Astrocyte of the spinal cord (primary cell): ENCODE data around the gene MYL11.
A peak's percentile ranks its signal among the peaks of the same experiment; 100 is the strongest.

Experiments
- DNase-seq: peaks from one replicate; pipeline ENCODE4 v3.0.0; 2011; ENCODE audit warnings: low read depth, low spot score
- H3K4me3 ChIP-seq: 2 replicates; pipeline ENCODE4 v1.5.1; 2011; ENCODE audit warnings: low read depth, mild to moderate bottlenecking, low read length, moderate library complexity
- CTCF ChIP-seq: IDR thresholded peaks from 2 replicates; pipeline ENCODE4 v1.5.1; 2012; ENCODE audit warnings: low read depth, mild to moderate bottlenecking, low read length, inconsistent platforms
- in situ Hi-C: cut with HindIII; loops from 2 replicates; pipeline ENCODE4 v1.10.0; 2017; ENCODE audit warnings: low sequenced_read_pairs

Gene MYL11

GRCh38 chr16:30368792-30369090 is 5.9 kb upstream of the MYL11 start:
- in situ Hi-C loops = no loop called here
- H3K4me3 ChIP-seq = peak overlapping the region; percentile 84
- no peak for TF ChIP-seq CTCF
- DNase-seq = no peak

- peak overlapping the region; percentile 84 for H3K4me3 ChIP-seq
- TF ChIP-seq CTCF = no peak
Measured at GRCh38 chr16:30369091-30369937, 5.3 kb upstream of the MYL11 start.

GRCh38 chr16:30369938-30370455 is 4.6 kb upstream of the MYL11 start:
- in situ Hi-C loops = no loop called here
- H3K4me3 ChIP-seq = peak overlapping the region; percentile 84
- no peak for TF ChIP-seq CTCF
- DNase-seq = no peak

More at GRCh38 chr16:30369091-30369937, 5.3 kb upstream of the MYL11 start:
- in situ Hi-C loops = no loop called here
- DNase-seq = no peak

GRCh38 chr16:30370456-30371247 is 4.0 kb upstream of the MYL11 start, which contains the start of gene TBC1D10B:
Gene TBC1D10B, minus strand, starts transcription at chr16:30370494. Its CDS starts 311 bp downstream, at chr16:30370183.
- in situ Hi-C loops = no loop called here
- peak within 1 kb of the TSS; percentile 84 for H3K4me3 ChIP-seq
- DNase-seq = peak; percentile 100
- TF ChIP-seq CTCF = peak; percentile 30

- in situ Hi-C loops = no loop called here
- no peak for TF ChIP-seq CTCF
- H3K4me3 ChIP-seq = peak overlapping the region; percentile 52
- DNase-seq = no peak
Measured at GRCh38 chr16:30371248-30371816, 3.3 kb upstream of the MYL11 start.

- no peak for DNase-seq
- in situ Hi-C loops = no loop called here
- no peak overlapping the region for H3K4me3 ChIP-seq
- TF ChIP-seq CTCF = no peak
Measured at GRCh38 chr16:30372038-30372712, 2.4 kb upstream of the MYL11 start.
